Brain pericyte (primary cell): Measurements from ENCODE around the gene PLGLB2.
"Not testable (repeated sequence)": the region's sequence is repeated elsewhere in the genome, so short reads cannot be mapped to it uniquely, and the experiment has no call there.

Experiments
- DNase-seq: peaks from one replicate; pipeline ENCODE4 v3.0.0-alpha.2; 2012; ENCODE audit warnings: low read depth, low spot score

Gene PLGLB2

GRCh38 chr2:87747791-87748190 lies at the start of gene PLGLB2:
TSS of gene PLGLB2 (plus strand) at chr2:87748087. CDS start at chr2:87748154, 67 bp downstream.
- DNase-seq = not testable (repeated sequence)

GRCh38 chr2:87704572-87705323 lies 43.1 kb upstream of the PLGLB2 start:
- DNase-seq = not testable (repeated sequence)

GRCh38 chr2:87708368-87708767 lies 39.5 kb upstream of the PLGLB2 start:
- not testable (repeated sequence) for DNase-seq

- not testable (repeated sequence) for DNase-seq
Measured at GRCh38 chr2:87727940-87728599, 19.8 kb upstream of the PLGLB2 start.

GRCh38 chr2:87740928-87741327 lies 7.0 kb upstream of the PLGLB2 start:
- not testable (repeated sequence) for DNase-seq

GRCh38 chr2:87742393-87743108 lies 5.3 kb upstream of the PLGLB2 start:
- not testable (repeated sequence) for DNase-seq

GRCh38 chr2:87743638-87744037 lies 4.2 kb upstream of the PLGLB2 start:
- not testable (repeated sequence) for DNase-seq

- DNase-seq = not testable (repeated sequence)
Measured at GRCh38 chr2:87745353-87745951, 2.4 kb upstream of the PLGLB2 start.

GRCh38 chr2:87748524-87748923 lies 637 bp downstream of the PLGLB2 start:
- DNase-seq = not testable (repeated sequence)

- not testable (repeated sequence) for DNase-seq
Measured at GRCh38 chr2:87750560-87750959, 2.7 kb downstream of the PLGLB2 start.

GRCh38 chr2:87754759-87755158 lies 6.9 kb downstream of the PLGLB2 start:
- DNase-seq = not testable (repeated sequence)
